HG03045 (cell line): Measurements from ENCODE around the gene KRTAP10-9.
"Not testable (repeated sequence)": the region's sequence is repeated elsewhere in the genome, so short reads cannot be mapped to it uniquely, and the experiment has no call there.

ENCODE experiments used
- ATAC-seq: cut with Tn5 transposase; IDR thresholded peaks from one replicate; pipeline ENCODE4 v1.9.1; 2021; ENCODE audit warnings: mild to moderate bottlenecking, moderate library complexity; ENCODE audit not compliant: unreplicated experiment

KRTAP10-9 gene

GRCh38 chr21:44613386-44614155 is 13.3 kb upstream of the KRTAP10-9 start:
- ATAC-seq: no peak

DNA sequence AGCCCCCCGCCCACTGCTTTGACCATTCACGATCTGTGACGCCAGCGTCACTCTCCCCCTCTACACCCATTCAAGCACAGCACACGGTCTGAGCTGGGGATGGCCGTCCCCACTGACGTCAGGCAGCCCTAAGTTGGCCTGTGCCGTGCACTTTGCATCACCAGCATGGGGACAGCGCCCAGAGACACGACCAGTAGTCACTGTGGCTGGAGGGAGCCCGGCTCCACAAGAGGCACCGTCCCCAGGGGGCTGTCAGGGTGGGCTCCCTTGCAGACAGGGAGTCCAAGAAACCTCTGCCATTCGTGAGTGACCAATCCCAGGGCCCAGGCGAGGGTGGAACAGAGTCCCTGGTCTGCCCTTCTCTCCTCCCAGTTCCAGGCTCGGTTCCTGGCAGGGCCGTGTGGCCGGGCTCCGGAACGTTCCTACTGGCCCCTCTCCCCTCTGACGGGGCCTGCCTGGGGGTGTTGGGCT is 12.7 kb upstream of the KRTAP10-9 start:
- ATAC-seq: no peak

GRCh38 chr21:44614961-44615391 is 11.9 kb upstream of the KRTAP10-9 start:
- ATAC-seq: no peak

- no peak for ATAC-seq
These were observed 11.4 kb upstream of the KRTAP10-9 start for GRCh38 chr21:44615466-44615865.

GRCh38 chr21:44615911-44616590 is 10.8 kb upstream of the KRTAP10-9 start:
- ATAC-seq: no peak

GRCh38 chr21:44616591-44616926 is 10.3 kb upstream of the KRTAP10-9 start:
- ATAC-seq: no peak

DNA sequence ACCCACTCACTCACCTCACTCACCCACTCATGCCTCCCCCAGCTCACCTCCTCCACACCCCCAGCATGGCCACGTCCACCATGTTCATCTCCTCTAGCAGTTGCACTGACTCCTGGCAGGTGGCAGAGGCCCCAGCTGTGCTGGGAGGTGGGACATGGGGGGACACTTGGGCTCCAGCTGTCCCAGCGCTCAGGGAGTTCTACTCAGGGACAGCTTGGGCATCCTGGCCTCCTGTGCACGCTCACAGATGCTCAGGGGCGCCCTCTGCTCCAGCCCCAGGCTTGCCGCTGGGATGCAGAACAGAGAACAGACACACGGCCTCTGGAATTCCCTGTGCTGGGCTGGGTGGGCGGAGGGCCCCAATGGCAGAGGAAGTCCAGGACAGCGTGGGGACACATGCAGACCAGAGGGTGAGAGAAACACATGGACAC is 9.8 kb upstream of the KRTAP10-9 start:
- ATAC-seq: no peak

- ATAC-seq: no peak
These were observed 8.4 kb upstream of the KRTAP10-9 start for GRCh38 chr21:44618504-44618903.

- no peak for ATAC-seq
These were observed 8.0 kb upstream of the KRTAP10-9 start for GRCh38 chr21:44618909-44619308.

DNA sequence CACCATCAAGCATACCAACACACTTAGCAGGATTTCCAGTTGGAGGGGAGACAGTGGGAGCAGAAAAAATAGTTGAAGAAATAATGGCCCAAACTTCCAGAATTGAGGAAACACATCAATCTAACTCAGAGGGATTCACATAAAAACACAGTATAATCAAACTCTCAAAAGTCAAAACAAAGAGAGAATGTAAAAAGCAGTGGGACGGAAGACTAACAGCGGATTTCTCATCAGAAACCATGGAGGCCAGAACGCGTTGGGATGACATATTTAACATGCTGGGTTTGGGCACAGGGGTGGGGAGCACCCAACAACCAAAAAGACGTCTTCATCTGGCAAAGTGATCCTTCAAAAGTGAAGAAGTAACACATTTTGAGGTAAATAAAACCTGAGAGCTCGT is 7.0 kb upstream of the KRTAP10-9 start:
- ATAC-seq: no peak

- no peak for ATAC-seq
These were observed 3.3 kb upstream of the KRTAP10-9 start for GRCh38 chr21:44623575-44623974.

- ATAC-seq: no peak
These were observed 1.1 kb upstream of the KRTAP10-9 start for GRCh38 chr21:44625756-44626155.

DNA sequence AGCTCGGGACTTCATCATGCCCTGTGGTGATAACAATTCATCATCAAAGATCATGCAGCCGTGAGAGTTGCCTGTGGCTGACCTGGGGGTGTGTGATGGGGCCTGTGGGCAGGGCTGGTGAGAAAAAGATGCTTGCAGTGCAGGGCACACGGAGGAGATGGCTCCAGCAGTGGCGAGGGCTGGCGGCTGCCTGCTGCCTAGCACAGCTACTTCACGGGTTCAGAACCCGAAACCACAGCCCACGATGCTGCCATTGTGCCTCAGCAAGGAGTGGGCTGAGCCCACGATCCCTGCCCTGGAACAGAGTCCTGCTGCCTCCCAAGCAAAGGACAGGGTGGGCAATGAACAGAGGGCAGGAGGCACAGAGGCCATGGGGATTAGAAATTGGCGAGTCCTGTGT is 631 bp upstream of the KRTAP10-9 start:
- ATAC-seq: no peak

DNA sequence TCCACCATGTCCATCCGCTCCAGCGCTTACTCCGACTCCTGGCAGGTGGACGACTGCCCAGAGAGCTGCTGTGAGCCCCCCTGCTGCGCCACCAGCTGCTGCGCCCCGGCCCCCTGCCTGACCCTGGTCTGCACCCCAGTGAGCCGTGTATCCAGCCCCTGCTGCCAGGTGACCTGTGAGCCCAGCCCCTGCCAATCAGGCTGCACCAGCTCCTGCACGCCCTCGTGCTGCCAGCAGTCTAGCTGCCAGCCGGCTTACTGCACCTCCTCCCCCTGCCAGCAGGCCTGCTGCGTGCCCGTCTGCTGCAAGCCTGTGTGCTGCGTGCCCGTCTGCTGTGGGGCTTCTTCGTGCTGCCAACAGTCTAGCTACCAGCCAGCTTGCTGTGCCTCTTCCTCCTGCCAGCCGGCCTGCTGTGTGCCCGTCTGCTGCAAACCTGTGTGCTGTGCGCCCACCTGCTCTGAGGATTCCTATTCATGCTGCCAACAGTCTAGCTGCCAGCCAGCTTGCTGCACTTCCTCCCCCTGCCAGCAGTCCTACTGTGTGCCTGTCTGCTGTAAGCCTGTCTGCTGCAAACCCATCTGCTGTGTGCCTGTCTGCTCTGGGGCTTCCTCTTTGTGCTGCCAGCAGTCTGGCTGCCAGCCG is 409 bp downstream of the KRTAP10-9 start:
- ATAC-seq: not testable (repeated sequence)

DNA sequence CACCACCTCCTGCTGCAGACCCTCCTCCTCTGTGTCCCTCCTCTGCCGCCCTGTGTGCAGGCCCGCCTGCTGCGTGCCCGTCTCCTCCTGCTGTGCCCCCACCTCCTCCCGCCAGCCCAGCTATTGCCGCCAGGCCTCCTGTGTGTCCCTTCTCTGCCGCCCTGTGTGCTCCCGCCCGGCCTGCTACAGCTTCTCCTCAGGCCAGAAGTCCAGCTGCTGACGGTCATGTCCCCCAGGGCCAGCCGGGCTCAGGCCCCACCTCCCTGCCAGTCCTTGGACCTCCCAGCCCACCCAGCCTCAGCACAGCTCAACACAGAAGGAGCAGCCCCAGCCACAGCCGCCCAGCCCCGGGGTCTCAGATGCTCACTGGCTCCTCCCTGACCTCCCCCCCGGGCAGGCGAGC is 939 bp downstream of the KRTAP10-9 start:
- ATAC-seq: not testable (repeated sequence)

GRCh38 chr21:44628707-44629391 is 2.0 kb downstream of the KRTAP10-9 start:
- no peak for ATAC-seq

DNA sequence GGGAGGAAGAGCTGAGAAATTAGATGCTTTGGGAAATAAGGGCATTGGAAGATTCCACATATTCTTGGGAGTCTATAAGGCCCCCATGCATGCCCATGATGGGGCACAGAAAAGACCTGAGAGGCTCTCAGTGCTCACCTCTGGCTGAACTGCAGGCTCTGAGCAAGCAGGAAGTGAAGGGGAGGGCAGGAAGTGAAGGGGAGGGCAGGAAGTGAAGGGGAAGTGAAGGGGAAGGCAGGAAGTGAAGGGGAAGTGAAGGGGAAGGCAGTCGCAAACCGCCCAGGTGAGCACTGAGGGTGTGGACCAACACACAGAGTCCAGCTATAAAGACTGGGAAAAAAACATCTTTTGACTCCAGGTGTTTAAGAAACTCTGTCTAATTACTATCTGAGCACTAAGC is 3.5 kb downstream of the KRTAP10-9 start:
- ATAC-seq: no peak

DNA sequence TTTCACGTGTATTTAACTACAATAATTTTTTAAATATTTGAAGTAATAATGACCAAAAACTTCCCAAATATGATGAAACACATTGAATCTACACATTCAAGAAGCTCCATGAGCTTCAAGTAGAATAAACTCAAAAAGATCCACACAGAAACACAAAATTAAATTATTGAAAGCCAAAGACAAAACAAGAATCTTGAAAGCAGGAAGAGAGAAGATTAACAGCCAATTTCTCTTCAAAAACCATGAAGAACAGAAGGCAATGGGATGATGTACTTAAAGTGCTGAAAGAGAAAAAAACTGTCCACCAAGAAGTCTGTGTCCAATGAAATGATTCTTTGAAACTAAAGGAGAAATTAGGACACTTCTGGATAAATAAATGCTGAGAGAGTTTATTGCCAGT is 5.2 kb downstream of the KRTAP10-9 start:
- ATAC-seq: no peak

- no peak for ATAC-seq
These were observed 9.5 kb downstream of the KRTAP10-9 start for GRCh38 chr21:44636209-44637017.

- ATAC-seq: no peak
These were observed 10.3 kb downstream of the KRTAP10-9 start, which contains the start of gene KRTAP10-10 for GRCh38 chr21:44637018-44637850. KRTAP10-10 (plus strand) TSS chr21:44637356; CDS start chr21:44637418, 62 bp downstream.
